GM18870 (cell line): Measurements from ENCODE around the gene ENKUR.

ENCODE experiments used
- ATAC-seq: cut with Tn5 transposase; IDR thresholded peaks from one replicate; pipeline ENCODE4 v1.9.1; 2021; ENCODE audit warnings: moderate library complexity; ENCODE audit not compliant: unreplicated experiment

Gene ENKUR

DNA sequence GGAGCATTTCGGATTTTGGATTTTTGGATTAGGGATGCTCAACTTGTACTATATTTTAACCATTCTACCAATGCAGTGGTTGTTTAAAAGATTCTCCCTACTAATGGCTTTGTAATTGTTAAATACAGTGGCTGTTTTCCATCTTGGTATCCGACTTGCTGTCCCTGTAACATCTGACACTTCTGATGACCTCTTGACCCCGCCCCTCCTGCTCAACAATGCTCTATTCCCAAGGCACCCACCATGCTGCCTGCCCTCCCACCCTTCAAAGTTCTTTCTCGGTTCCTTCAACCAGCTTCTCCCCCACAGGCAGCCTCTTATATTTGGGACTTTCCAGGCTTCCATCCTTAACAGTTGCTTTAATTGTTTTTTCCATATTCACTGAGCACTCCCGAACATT, 65.5 kb downstream of the ENKUR start:
- no peak for ATAC-seq

GRCh38 chr10:24949616-24950015, 66.3 kb downstream of the ENKUR start:
- ATAC-seq: no peak

DNA sequence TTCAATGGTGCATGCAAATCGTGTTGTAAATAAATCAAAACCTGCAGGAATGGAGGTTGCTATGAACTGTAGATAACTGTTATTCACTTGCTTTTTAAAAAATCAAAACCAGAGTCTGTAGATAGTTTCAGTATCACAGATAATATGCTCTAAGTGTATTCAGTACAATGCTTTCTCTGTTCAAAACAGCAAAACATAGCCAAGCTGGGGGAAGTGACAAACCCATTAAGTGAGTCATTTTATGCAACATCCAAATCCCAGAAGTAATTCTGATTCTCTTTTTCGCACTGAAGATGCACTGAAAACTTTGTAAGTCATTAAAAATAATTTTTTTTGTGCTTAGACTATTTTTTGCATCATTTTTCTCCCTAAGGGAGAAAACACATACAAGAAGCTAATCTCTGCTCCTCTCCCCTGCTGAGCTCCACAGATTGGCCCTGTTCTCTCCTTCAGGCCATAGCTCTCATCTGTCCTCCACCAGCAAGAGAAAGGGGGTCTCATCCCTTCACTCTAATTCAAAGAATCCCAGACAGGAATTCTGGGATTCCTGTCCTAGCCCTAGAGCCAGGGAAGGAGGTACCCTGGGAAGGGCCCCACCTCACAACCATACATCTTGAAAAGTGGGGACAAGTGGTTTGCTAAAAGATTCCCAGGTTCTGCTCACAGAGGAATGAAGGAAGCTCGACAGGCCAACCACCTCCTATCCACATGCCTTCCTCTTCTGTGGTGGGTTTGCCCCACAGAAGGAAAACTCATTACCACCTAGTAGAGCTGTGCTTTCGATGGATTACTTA, 68.5 kb downstream of the ENKUR start:
- peak; percentile 89 for ATAC-seq

DNA sequence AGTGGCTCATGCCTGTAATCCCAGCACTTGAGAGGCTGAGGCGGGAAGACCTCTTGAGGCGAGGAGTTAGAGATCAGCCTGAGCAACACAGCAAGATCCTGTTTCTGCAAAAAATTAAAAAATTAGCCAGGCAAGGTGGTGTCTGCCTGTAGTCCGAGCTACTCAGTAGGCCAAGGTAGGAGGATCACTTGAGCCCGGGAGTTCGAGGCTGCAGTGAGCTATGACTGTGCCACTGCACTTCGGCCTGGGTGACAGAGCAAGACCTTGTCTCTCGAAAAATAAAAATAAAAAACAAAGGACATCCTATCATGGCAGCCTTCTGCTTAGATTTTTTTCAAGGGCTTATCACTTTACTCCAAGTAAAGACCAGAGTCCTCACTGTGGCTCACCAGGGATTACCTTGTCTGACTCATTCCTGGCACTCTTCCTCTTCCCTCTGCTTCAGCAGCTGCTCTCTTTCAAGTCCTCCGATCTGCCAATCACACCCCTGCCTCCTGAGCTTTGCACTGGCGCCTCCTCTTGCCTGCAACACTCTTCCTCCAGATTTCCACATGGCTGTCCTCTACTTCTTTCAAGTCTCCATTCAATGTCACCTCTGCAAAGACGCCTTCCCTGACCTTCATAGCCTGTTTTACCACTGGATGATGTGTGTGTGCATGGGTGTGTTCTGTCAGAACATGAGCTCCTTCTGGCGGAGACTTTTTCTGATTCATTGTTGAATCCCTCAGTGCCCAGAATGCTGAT, 71.3 kb downstream of the ENKUR start:
- ATAC-seq: no peak

DNA sequence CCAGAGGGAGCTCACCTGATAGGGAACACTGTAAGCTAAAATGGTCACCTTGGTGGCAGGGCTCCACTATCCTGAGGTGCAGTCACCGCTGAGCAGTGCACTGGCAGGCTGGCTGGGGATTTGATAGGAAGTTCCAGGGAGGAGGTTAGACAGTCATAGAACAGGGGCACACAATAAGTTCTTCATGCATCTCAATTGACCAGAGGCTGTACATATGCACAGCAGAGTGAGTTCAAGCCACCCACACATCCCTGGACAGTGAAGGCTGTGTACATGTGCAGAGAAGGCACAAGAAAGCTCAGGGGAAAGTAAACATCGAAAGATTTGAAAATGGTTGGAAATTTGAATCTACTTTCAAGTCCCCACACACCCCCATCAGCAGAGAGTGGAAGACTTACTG, 77.4 kb downstream of the ENKUR start:
- ATAC-seq: no peak

- no peak for ATAC-seq
Observed at GRCh38 chr10:24938076-24938475, 77.9 kb downstream of the ENKUR start.

GRCh38 chr10:24935504-24936292, 80.3 kb downstream of the ENKUR start:
- ATAC-seq: no peak
